Measurements from ENCODE around the gene C1QTNF2. TPM values are rescaled to one million over a fixed set of nuclear protein-coding genes. Genes with fewer than 3 reads are reported as not detected.

C1QTNF2 gene
- total RNA-seq, 4 donors from 2014 or later = 1.5 to 5.7 (median 3.3) TPM

- WGBS, 2 donors = 92 to 95% methylated on average over 4 of the region's 4 CpGs
- Histone ChIP-seq H3K4me3 (no peak overlapping the region), H3K4me1 (peaks cover 0 to 18% (median 1%) of the 10 kb centered on the region in 4 donors), H3K27me3 (peaks cover 0 to 15% of the 10 kb centered on the region in 2 donors), H3K9me3 (no peaks in the 10 kb centered on the region), H3K27ac (no peak overlapping the region), H3K36me3 (no peaks in the 10 kb centered on the region)
- TF ChIP-seq POLR2A (IDR thresholded peaks at IDR 0.05) (no peak), EP300 (IDR thresholded peaks at IDR 0.05) (no peak)
- TF ChIP-seq, protein P1, sequence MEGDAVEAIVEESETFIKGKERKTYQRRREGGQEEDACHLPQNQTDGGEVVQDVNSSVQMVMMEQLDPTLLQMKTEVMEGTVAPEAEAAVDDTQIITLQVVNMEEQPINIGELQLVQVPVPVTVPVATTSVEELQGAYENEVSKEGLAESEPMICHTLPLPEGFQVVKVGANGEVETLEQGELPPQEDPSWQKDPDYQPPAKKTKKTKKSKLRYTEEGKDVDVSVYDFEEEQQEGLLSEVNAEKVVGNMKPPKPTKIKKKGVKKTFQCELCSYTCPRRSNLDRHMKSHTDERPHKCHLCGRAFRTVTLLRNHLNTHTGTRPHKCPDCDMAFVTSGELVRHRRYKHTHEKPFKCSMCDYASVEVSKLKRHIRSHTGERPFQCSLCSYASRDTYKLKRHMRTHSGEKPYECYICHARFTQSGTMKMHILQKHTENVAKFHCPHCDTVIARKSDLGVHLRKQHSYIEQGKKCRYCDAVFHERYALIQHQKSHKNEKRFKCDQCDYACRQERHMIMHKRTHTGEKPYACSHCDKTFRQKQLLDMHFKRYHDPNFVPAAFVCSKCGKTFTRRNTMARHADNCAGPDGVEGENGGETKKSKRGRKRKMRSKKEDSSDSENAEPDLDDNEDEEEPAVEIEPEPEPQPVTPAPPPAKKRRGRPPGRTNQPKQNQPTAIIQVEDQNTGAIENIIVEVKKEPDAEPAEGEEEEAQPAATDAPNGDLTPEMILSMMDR (IDR thresholded peaks at IDR 0.05) = no peak
- DNase-seq (ENCODE audit: low spot score in 2 of 2) = no peak
Observed at GRCh38 chr5:160310140-160310539, 60.3 kb downstream of the C1QTNF2 start.

DNA sequence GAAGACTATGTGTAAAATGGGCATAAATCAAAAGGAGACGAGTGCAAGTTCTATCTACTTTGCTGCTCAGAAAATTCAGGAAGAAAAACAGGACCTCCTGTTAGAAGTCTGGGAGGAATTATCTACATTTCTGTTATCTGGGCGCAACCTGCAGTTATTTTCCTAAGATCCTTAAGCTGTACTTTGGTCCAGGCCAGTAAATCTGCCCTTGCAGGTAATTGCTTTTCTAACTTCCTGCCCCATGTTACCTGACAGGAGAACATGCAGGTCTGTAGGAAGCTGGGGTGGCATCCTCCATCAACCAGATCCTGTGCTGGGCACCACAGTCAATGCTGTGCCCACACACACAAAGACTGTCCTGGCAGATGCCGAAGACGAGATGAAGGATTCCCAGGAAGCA, 63.7 kb downstream of the C1QTNF2 start:
- 89 to 96% methylated on average over 4 of the region's 4 CpGs for WGBS, 2 donors
- peaks cover 0 to 6% (median 0%) of the 10 kb centered on the region in 4 donors for H3K4me1 ChIP-seq
- no peak for TF ChIP-seq POLR2A (IDR thresholded peaks at IDR 0.05)
- H3K4me3 ChIP-seq = no peak overlapping the region
- H3K27me3 ChIP-seq = peaks cover 0 to 10% of the 10 kb centered on the region in 2 donors
- H3K9me3 ChIP-seq = no peaks in the 10 kb centered on the region
- H3K27ac ChIP-seq = no peak overlapping the region
- H3K36me3 ChIP-seq = no peaks in the 10 kb centered on the region
- DNase-seq (ENCODE audit: low spot score in 2 of 2) = no peak

DNA sequence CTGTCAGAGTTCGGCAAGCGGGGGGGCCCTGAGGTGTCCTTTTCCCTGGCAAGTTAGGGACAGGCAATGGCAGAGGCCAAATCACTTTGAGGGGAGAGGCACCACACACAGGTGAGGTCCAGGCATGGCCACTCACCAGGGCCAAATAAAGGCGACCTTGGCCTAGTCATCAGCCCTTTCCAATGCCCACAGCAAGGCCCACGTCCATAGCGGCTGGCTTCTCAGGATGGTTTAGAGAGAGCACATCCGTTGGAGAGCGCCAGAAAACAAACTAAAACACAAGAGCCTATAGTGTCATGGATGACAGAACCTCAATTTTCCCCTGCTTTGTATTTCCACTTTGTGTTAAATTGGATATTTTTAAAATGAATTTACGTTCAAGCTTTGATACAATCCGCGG, 65.1 kb downstream of the C1QTNF2 start:
- H3K27me3 ChIP-seq = no peaks in the 10 kb centered on the region
- no peaks in the 10 kb centered on the region for H3K4me1 ChIP-seq
- no peak overlapping the region for H3K27ac ChIP-seq
- no peaks in the 10 kb centered on the region for H3K36me3 ChIP-seq
- no peaks in the 10 kb centered on the region for H3K9me3 ChIP-seq
- DNase-seq (ENCODE audit: low spot score in 2 of 2) = no peak
- TF ChIP-seq POLR2A (IDR thresholded peaks at IDR 0.05) = no peak
- TF ChIP-seq, protein P1 (IDR thresholded peaks at IDR 0.05) = no peak
- TF ChIP-seq EP300 (IDR thresholded peaks at IDR 0.05) = no peak
- H3K4me3 ChIP-seq = no peak overlapping the region
- WGBS, 2 donors = 89 to 97% methylated on average over 10 of the region's 10 CpGs

DNA sequence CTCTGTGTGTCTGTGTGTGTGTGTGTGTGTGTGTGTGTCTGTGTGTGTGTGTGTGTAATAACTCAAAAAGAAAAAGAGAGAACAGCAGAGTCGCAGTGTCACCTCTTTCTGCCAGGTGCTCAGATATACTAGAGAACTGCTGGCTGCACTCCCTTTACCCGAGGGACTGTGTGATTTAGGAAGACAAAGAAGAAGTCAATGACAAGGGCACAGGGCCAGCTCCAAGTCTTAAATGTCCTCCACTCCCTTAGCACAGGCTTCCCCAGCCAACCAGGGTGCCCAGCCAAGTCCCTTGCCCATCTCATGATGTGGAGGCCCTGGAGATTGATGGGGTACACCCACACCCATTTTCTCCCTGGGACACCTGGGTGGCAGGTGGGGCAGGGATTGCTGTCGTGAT, 66.7 kb downstream of the C1QTNF2 start:
- Histone ChIP-seq H3K4me3 (no peak overlapping the region), H3K4me1 (no peaks in the 10 kb centered on the region), H3K9me3 (no peaks in the 10 kb centered on the region), H3K27me3 (no peaks in the 10 kb centered on the region), H3K36me3 (no peaks in the 10 kb centered on the region), H3K27ac (no peak overlapping the region)
- DNase-seq (ENCODE audit: low spot score in 2 of 2) = no peak
- 71 to 72% methylated on average over 3 of the region's 3 CpGs for WGBS, 2 donors
- TF ChIP-seq POLR2A (IDR thresholded peaks at IDR 0.05) = no peak
- no peak for TF ChIP-seq EP300 (IDR thresholded peaks at IDR 0.05)
- TF ChIP-seq, protein P1 (IDR thresholded peaks at IDR 0.05) = no peak

DNA sequence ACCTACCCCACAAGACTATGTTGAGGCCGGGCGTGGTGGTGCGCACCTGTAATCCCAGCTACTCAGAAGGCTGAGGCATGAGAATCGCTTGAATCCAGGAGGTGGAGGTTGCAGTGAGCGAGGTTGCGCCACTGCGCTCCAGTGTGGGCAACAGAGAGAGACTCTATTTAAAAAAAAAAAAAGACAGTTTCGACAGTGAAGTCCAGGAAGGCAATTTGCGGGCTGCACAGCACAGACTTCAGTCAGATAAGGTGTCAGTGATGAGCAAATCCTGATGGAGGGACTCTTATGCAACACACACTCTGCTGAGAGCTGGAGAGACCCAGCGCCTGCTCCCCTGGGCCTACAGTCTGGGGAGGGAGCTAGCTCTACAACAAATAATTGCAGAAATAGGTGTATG, 72.2 kb downstream of the C1QTNF2 start:
- 95 to 99% methylated on average over 10 of the region's 10 CpGs for WGBS, 2 donors
- H3K4me1 ChIP-seq = no peaks in the 10 kb centered on the region
- H3K27ac ChIP-seq = no peak overlapping the region
- TF ChIP-seq POLR2A (IDR thresholded peaks at IDR 0.05) = no peak
- TF ChIP-seq, protein P1 (IDR thresholded peaks at IDR 0.05) = no peak
- no peak for TF ChIP-seq EP300 (IDR thresholded peaks at IDR 0.05)
- no peaks in the 10 kb centered on the region for H3K9me3 ChIP-seq
- no peaks in the 10 kb centered on the region for H3K27me3 ChIP-seq
- H3K36me3 ChIP-seq = no peaks in the 10 kb centered on the region
- no peak overlapping the region for H3K4me3 ChIP-seq
- no peak for DNase-seq (ENCODE audit: low spot score in 2 of 2)

- Histone ChIP-seq H3K27ac (no peak overlapping the region), H3K4me3 (no peak overlapping the region), H3K9me3 (no peaks in the 10 kb centered on the region), H3K27me3 (no peaks in the 10 kb centered on the region), H3K4me1 (no peaks in the 10 kb centered on the region), H3K36me3 (no peaks in the 10 kb centered on the region)
- no peak for DNase-seq (ENCODE audit: low spot score in 2 of 2)
- TF ChIP-seq POLR2A (IDR thresholded peaks at IDR 0.05) (no peak), EP300 (IDR thresholded peaks at IDR 0.05) (no peak)
- TF ChIP-seq, protein P1 (IDR thresholded peaks at IDR 0.05) = no peak
- 85 to 89% methylated on average over 5 of the region's 5 CpGs for WGBS, 2 donors
Observed at GRCh38 chr5:160297776-160298175, 72.7 kb downstream of the C1QTNF2 start.
